DMS53 treated with DMSO at 0.1 percent for 48 hours (cell line): ENCODE measurements around the gene EML6.

Source experiments
- DNase-seq: peaks from one replicate; lab custom pipeline; 2025; ENCODE audit not compliant: unreplicated experiment; lab: John Stamatoyannopoulos, UW

The EML6 gene

DNA sequence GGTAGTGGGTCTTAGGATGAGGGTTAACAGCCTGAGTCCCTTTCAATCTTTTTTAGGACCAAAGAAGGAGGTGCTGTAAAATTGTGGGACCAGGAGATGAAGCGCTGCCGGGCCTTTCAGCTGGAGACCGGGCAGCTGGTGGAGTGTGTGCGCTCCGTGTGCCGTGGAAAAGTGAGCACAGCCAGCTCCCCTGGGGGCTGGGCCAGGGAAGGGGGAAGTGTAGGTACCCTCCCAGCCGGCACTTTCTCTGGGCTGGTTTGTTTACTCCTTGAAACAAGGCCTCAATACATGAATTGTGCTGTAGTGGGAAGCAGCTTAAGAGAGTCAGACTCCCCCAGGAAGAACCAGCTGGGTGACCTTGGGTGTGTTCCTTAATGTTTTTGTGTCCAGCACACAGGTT lies 236.7 kb downstream of the EML6 start:
- no peak for DNase-seq

DNA sequence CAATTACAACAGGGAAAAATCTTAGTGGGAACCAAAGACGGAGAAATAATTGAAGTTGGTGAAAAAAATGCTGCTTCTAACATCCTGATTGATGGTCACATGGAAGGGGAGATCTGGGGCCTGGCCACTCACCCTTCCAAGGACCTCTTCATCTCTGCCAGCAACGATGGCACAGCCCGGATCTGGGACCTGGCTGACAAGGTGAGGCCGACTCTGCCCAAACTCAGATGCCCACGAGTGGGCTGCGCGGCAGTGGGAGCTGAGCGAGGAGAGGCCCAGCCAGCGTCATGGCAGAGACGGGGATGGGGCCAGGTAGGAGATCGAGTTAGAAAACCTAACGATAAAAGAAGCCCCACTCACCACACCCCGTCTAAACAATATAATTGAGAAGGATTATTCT lies 239.0 kb downstream of the EML6 start:
- no peak for DNase-seq

DNA sequence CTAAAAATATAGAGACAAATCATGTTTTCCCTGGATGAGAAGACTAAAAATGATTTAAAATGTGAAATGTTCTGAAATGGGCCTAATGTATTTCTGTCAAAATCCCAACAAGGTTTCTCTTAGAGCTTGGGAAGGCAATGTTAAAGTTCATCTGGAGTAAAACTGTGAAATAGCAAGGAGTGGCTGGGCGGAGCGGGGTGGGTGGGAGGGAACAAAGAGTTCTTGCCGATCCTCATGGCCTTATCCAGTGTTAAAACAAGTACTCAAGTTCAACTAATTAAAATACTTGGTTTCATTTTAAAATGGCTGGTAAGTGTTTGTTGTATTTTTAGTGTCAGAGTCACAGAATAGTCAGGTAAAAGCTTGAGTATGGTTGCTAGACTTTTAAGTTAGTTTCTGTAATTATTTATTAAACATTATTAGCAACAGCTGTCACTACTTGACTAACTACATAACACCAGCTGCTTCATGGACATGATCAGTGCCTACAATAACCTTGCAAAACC lies 239.5 kb downstream of the EML6 start:
- no peak for DNase-seq

DNA sequence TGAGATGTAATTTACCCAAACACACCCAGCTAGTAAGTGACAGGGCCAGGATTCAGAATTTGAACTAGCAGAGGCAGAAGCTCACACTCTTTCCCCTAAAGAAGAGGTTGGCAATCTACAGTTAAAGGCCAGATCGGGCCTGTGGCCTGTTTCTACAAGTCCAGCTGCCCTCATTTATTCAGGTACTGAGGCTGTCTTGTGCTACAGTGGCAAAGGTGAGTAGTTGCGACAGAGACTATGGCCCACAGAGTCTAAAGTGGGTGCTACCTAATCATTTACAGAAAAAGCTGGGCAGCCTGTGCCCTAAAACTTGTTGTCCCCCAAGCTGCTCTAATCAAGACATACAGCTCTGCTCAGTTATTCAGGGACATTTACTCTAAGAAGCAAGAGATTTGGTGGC lies 240.0 kb downstream of the EML6 start:
- DNase-seq, result no peak

DNA sequence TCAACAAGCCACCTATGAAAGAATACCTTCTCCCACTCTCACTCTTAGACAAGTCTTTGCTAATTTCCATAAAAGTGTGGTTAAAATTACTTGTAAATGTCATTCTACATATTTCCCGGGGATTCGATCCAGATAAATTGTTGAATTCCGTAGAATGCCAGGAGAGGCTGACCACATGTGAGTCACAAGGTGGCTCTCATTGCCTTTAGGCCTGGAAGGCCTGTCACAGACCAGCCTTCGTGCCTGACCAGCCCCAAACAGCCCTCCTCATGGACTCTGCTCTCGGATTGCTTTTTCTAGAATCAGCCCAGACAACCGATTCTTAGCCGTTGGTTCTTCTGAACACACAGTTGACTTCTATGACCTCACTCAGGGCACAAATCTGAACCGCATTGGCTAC lies 240.8 kb downstream of the EML6 start:
- DNase-seq, result no peak

DNA sequence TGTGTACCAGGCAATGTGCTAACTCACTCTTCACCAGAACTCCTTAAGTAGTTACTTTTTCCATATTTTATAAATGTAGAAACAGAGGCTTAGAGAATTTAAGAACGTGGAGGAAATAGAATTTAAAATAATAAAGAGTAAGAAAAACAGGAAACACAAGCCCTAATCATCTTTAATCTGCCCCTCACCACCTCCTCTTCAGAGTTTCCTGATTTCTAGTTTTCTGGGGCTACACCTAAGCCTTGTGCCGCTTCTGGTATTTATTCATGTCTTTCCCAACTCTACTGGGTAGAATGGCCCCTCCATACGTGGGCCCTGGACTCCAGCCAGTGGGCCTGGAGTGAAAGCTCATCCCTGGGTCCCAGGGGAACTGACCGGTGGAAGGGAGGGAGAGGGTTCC lies 241.4 kb downstream of the EML6 start:
- no peak for DNase-seq

DNA sequence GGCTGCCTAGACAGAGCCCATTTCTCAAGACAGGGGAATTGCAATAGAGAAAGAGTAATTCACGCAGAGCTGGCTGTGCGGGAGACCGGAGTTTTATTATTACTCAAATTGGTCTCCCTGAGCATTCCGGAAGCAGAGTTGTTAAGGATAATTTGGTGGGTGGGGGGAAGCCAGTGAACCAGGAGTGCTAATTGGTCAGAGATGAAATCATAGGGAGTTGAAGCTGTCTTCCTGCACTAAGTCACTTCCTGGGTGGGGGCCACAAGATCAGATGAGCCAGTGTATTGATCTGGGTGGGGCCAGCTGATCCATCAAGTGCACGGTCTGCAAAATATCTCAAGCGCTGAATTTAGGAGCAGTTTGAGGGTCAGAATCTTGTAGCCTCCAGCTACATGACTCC lies 242.0 kb downstream of the EML6 start:
- DNase-seq, result no peak

DNA sequence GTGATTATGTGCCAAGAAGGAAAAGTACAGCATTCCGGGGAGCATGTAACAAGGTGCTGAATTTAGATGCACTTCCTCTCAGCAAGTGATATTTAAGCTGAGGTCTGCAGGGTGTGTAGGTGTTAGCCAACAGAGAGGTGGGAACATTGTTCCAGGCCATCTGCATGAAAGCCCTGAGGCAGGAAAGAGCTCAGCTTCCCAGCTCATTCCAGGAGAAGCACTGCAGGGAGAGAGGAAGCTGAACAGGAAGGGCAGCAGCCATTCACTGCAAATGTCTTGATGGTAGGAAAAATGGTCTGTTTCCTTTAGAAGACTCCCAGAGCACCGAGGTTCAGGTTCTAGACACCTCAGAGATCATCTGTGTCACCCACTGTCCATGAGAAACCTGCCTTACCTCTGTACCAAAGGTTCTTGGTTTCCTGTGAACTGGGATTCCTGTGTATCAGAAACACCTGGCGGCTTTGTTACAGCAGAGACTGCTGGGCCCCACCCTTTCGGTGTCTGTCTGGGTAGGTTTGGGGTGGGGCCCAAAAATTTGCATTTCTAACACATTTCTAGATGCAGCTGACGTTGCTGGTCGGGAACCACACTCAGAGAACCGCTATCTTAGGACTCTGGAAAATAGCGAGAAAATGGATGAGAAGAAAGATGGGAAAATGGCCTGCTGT lies 242.8 kb downstream of the EML6 start:
- DNase-seq, result no peak

DNA sequence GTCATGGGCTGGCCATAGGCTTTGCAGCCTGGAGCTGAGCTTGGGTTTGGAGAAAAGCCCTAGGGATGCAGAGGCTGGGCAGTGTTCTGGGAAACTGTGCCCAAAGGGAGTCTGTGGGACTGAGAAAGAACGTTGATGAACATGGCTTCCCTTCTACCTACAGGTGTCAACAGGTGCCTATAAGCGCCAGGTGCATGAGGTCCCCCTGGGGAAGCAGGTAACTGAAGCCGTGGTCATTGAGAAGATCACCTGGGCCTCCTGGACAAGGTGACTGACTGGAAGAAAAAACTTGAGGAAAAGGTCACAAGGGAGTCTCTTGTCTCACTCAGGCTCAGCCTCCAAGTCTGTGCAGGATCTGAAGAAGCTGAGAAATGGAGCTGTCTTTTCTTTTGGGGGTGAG lies 243.4 kb downstream of the EML6 start:
- no peak for DNase-seq

DNA sequence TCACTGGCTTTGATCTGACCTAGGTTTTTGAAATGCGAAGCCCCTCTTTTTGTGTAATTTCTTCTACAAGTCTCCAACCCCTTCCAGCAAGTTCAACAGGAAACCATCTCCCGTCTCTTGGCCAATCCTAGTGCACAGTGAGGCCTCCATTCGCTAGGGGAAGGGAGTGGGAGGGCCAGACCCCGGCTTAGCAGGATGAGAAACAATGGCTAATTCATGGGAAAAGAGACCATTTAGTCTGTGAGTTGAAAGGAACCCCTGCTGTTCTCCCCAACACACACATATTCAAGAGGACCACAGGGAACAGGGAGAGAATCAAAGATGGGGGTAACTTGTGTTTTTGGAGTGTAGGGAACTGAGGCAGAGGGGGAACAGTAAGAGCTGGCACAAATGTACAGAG lies 243.8 kb downstream of the EML6 start:
- no peak for DNase-seq

DNA sequence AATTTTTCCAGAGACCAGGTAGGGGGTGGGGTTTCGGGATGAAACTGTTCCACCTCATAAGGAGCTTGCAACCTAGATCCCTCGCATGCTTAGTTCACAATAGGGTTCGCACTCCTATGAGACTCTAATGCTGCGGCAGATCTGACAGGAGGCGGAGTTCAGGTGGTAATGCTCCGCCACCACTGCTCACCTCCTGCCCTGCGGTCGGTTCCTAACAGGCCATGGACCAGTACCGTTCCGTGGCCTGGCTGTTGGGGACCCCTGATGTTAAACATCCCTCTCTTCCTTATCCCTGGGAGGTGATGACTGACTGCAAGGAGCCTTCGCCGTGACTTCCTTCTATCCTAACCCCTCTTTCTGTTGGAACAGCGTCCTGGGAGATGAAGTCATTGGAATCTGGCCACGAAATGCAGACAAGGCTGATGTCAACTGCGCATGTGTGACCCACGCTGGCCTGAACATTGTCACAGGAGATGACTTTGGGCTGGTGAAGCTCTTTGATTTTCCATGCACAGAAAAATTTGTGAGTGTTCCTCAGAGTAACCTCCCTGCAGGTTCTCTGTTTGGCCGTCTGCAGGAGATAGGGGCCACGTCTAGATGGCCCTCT lies 244.4 kb downstream of the EML6 start:
- DNase-seq, result no peak

DNA sequence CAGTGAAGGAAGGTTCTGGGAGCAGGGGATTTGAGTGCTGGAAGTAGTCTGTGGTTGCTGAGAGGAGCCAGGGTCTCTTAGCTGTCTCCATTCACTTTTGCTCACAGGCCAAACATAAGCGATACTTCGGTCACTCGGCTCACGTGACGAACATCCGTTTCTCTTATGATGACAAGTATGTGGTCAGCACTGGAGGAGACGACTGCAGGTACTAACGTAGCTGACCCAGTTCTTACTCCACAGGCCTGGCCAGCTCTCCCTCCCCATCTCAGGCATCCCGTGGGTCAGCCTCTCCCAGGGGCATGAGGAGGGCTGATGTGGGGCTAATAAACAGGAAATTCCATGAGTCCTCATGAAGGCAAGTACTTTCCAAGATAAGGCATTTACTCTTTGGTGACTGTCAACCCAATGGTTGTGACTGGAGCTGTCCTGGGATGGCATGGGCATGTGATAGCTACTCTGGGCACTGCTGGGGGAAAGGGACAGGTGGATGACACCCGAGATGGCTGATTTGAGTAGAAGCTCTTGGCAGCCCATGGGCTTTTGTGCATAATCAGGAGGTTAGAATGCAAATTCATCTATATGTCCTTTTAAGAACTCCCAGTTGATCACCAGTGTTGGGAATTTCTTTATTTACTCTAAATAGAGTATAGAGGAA lies 245.2 kb downstream of the EML6 start:
- DNase-seq, result no peak

DNA sequence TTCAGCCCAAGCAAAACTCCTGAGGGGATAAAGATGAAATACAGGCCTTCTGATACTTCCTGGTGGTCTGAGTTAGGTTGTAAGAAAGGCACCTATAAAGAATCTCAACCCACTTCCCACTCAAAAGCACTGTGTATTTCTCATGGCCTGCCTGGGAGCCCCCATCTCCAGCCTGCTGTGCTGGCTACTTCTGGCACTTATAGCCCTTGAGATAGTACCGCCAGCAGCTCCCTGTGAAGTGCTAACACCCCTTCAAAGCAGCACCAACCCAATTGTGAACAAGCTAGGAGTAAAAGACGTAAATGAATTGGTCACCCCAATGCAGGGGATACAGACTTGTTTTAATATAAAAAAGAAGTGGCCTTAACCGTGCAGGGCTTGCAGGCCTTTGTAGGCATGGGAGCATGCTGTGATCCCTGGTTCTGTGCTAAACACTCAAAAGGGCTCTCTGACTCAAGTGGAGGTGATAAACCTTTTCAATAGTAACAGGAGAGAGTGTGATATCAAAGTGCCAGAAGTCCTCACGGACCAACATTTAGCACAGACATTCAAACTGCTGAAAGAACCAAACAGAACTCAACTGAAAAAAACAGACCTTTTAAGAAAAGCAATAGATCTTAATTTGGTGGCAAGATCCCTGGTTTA lies 246.0 kb downstream of the EML6 start:
- DNase-seq, result no peak

DNA sequence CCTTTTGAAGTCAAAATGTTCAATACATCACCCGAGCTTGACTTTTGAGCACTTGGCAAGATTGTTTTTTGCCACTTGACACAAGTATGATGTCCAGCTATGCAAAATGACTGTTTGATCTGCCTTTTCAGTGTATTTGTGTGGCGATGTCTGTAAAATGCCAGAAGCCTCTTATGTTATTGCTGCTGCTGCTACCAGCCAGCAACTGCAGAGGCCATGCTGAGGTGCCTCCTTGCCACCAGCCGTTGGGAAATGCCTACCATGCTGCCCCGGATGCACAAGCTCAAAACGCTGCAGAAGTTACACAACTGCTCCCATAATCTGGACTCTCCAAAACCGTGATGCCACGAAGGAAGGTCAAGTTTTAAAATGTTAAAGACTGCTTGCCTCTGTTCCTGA lies 246.5 kb downstream of the EML6 start:
- no peak for DNase-seq

DNA sequence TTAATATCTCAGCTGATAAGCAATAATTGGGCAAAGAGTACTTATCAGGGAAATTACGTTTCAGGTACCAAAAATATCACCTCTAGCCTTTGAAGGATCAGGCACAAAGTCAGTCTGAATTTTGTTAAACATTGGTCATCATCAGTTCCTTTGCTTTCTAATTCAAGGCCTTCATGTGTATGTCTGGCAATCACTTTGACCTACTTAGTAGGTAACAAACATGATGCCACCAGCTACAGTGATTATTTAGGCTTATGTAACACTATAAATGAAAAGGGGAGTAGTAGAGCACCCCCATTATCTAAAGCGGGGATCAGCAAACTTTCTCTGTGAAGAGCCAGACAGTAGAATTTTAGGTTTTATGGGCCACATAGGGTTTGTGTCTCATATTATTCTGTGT lies 251.7 kb downstream of the EML6 start:
- DNase-seq, result no peak

DNA sequence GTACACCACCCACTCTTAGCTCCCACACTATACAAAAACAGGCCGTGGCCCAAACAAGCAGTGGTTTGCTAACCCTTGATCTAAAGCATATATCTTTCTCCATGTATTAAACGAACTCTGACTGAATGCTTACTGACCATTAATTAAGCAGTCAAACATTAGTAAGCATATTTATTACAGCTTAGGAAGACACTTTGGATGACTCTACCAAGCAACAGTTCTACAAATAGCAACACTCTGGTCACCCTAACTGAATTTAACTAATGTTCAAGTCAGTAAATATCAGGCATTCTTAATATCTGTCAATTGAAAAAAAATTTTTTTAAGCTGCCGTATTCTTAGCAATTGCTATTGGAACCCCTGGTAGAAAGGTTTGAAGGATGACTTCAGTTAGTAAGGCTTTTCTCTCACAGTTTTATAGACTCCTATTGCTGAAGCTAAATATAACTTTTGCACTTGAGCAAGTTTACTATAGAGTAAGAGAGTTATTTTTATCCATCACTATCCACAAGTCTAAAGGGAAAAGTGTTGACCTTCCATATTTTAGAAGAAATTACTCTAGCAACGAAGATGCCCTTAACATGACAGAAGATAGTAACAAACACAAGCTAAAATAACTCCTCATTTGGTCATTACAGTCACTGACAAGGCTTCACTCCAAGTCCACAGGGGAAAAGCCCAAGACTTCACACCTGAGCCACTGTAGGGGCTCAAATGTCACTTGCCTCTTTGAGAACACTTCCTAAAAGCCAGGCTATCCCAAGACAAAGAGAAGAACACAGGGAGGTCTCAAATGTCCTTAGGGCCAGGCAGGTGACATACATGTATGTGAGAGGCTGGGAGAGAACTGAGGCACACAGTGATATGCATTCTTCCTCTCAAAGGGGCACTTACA lies 252.4 kb downstream of the EML6 start:
- DNase-seq, result no peak

DNA sequence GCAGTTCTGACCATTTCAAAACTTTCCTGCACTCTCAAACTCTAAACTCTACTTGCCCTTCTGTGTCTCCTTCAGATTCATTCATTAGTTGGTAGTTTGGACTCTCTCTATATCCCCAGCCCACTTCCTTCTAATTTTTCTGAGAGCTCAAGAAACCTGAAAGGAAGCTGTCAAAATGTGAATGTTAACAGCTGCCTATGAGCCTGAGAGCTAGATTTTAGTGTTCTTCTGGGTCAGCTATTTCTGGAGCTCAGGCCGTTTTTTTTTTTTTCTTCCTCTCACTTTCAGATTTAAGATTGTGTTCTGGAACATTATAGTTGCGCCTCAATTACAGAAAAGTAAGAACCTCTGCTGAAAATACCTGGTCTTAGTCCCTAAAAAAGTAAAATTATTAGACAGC lies 253.7 kb downstream of the EML6 start:
- no peak for DNase-seq

DNA sequence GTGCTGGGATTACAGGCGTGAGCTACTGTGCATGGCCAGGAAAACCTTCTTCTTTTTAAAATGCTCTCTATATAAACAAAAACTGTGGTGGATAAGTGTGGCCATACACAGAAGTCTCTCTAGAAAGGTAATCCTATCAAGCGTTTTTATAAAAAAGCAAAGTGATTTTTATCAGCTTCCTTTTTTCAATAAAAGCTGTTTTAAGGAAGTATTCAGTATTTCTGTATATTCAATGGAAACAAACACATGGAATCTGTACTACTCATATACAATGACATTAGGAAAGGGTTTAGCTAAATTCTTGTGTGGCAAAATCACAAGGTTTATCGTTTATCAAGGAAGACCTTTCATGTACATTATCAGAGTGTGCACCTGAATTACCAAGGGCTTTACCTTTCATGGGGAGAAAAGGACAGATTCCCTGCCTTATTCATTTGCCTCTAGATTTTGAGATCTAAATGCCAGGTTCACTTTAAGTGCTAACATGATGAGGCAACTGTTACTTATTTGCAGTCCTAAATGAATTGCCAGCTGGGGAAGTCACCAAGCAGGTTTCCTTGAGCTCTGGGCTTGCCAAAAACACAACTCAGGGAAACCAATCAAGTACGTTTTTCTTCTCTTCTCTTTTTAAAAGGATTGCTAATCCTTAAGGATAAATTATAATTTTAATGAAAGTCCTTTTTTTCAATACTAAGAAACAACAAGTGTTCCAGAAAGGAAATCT lies 256.0 kb downstream of the EML6 start:
- no peak for DNase-seq

DNA sequence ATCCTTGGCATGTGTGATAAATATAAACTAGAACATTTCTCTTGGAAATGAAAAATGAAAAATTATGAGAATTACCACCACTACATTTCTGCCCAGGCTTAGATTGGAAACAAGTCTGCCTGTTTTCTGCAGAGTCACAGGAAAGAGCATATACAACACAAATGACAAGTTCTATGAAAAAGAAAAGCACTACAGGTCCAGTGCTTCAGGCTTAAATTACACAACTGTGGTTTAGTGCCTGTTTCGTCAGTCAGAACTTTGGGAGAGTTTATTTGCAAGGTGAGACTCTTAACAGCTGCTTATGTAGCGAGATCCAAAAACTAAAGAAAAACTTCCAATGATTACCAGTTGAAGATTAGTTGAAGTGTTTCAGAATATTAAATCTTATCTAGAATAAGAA lies 257.9 kb downstream of the EML6 start:
- no peak for DNase-seq
